HS-27A (cell line): Measurements from ENCODE around the gene KCNIP1.
"Not testable (repeated sequence)": the region's sequence is repeated elsewhere in the genome, so short reads cannot be mapped to it uniquely, and the experiment has no call there.

Experiments
- DNase-seq: peaks from one replicate; pipeline ENCODE4 v3.0.0-alpha.2; 2012; ENCODE audit warnings: low read depth, missing footprints

Gene KCNIP1

DNA sequence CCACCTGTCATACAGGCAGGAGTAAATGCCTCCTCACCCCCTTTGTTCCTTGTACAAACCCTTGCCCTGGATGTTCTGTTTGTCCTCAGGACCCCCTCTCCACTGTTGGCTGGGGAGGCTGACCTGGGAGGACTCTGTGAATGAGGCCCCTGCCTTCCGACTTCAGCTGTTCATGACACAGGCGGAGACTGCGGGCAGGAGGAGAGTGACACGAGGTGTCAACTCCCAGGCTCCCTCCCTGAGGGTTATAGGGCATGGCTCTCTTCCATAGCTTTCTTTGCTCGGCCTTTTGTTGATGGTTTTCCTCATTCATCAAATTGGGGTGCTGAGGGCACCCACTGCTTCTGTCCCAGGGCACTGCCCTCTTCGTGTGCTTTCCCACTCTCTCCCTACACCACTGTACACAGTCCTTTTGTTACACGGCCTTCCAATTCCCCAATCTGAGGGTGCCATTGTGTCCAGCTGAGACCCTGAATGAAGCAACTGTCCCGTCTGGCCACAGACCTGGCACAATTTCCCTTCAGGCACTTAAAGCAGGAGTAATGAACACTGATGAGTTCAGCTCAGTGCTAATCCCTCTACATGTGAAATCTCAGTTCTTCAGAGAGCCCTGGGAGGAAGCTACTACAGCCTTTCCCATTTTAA is 33.8 kb downstream of the KCNIP1 start:
- no peak for DNase-seq

DNA sequence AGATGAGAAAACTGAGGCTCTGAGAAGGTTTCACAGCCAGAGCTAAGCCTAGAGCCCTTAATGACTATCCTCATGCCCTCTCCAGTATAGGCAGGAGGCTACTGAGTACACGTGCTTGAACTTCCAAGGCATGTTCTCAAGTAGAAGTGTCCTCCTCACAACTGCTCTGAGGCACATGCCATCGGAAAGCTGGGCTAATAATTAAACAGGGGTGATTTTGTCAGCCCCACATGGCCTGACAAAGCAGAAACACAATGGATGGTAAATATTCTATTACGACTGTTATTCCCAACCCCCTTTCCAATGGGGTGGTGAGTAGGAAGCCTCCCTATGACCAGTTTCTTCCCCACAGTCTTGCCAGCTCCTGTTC is 34.3 kb downstream of the KCNIP1 start:
- no peak for DNase-seq

DNA sequence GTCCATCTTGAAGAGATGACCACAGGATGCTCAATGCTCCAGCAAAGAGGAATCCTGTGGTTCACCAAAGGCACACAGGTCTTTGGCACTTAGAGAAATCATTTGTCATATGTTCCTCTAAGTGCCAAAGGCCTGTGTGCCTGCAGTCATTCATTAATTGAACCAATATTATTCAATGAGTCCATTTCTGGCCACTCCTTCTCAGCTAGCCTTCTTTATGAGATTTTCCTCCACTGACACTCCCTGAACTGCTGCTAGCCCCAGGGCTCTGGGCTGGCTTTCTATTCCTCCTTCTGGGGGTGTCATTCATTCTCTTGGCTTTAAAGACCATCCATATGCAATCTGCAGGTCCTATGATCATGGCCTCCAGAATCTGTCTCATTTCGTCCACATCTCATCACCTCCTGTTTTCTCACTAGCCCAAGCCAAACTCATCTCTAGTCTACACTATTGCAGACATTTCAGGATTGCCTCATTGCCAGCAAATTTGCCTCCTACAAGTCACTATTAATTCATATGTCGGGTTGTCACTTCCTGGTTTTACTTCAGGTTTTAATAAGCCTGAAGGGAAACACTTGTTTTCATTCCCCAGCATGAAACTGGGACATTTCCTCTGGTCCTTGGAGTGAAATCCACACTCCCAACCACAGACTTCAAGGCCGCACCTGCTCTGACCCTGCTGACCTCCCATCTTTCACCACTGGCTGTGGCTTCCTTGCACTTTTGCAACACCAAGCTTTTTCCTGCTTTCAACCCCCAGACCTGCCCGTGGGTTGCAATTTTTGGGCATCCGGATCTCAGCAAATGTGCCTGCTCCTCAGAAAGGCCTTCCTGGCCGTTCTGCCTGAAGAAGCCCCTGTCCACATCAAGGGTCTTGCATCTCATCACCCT is 35.1 kb downstream of the KCNIP1 start:
- no peak for DNase-seq

DNA sequence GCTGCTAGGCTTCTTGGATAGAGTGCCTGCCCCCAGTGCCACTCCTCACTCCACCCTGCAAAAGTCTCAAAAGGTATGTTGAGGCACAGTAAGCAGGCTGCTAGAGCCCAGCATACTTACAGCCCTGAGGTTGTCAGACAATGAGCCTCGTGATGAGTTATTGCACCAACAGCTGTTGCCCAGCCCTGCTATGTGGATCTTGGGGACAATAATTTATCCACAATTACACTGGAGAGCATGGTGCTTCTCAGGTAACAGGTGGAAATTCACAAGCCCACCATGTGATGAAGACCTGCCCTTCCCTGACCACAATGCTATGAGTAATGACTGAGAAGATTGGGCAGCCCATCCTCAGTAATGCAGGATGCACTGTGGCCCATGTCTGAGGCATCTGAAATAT is 36.5 kb downstream of the KCNIP1 start:
- no peak for DNase-seq

DNA sequence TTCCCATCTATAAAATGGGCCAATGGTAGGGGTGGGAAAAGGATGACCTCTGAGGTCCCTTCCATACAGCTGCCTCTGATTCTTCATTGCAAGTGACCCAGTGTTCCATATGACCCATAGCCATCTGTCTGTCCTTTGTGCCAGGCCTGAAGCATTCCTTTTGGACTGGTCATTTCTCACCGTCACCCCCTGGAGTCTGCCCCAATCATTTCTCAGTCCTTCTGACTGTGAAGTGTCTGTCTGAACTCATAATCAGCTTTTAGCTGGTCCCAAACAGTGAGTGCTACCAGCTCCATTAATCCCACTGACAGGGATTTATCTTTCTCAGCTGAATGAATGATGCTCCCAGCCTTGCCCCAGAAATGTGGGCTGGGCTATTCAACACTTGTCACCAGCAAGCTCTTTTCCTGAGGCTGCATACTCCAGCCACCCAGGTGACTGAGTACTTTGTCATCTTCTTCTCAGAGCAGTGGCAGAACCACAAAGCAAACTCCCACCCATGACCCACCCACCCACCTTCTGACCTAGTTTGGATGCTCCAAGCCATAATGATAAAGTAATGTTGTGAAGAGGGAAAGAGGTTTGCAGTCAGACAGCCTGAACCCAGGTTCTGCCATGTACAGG is 37.4 kb downstream of the KCNIP1 start:
- no peak for DNase-seq

DNA sequence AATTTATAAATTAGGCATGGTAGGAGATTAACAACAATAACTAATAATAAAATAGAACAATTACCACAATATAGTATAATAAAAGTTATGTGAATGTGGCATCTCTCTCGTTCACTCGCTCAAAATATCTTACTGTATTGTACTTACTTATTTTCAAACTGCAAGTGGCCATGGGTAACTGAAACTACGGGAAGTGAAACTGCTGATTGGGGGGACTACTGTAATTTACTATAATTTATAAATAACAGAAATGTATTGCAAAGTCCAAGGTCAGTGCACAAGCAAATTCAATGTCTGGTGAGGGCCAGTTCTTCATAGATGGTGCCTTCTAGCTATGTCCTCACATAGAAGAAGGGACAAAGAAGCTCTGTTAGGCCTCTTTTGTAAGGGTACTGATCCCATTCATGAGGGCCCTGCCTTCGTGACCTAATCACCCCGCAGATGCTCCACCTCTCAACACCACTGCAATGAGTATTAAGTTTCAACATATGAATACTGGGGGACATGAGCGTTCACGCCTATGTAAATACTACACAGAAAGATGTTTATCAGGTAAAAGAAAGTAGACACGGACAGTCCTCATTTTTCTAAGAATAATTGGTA is 39.0 kb downstream of the KCNIP1 start:
- no peak for DNase-seq

DNA sequence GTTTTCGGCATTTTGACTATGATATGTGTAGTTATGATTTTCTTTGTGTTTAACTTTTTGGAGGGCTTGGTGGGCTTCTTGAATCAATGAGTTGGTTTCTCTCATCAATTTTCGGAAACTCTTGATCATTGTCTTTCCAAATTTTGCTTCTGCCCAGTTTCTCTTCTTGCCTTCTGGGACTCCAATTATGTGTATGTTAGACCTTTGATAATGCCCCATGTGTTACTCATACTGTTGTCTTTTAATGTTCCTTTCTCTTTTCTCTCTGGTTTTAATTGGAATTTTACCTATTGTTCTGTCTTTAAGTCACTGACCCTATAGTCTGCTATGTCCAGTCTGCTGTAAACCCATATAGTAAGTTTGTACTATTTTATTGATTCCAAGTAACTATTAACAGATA is 41.5 kb downstream of the KCNIP1 start:
- no peak for DNase-seq

DNA sequence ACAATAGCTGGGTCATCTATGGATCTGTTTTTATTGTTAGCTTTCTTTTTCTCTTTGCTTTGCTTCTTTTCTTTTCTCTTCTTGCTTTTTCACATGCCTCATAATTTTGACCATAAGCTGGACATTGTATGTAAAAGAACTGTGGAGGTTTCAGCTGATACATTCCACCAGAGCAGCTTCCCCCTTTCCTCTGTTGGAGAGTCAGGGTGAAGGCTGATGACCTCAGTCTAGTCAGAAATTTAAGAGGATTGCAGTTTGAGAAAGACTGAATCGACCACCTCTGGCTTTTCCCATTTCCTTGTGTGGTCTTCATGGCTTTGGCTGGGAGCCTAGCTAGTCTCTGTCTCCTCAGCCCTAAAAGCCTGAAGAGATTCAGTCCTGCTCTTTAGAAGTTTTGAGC is 42.0 kb downstream of the KCNIP1 start:
- no peak for DNase-seq

DNA sequence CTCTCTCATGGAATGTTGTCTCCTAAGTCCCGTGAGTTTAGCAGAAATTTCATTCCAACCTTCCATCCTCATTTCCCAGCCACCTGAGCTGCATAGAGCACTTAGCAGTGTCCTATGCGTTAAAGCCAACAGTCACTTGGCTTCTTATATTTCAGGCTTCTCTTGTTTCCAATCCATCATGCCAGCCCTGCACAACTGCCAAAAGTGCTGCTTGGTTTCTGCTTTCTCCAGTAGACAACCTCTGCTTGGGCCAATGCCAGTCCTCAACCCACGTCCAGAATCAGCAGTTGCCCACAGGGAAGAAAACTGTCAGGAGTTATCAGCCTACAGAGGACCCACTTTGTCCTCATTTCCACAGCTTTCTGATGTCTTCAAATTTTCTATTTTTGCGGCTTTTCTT is 42.5 kb downstream of the KCNIP1 start:
- DNase-seq = no peak

DNA sequence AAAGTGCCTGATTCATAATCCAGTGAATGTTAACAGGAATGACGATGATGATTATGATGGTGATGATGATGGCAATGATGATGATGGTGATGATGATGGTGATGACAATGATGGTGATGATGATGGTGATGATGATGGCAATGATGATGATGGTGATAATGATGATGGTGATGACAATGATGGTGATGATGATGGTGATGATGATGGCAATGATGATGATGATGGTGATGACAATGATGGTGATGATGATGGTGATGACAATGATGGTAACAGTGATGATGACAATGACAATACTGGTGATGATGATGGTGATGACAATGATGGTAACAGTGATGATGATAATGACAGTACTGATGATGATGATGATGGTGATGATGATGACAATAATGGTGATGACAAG is 46.6 kb downstream of the KCNIP1 start:
- DNase-seq = not testable (repeated sequence)

DNA sequence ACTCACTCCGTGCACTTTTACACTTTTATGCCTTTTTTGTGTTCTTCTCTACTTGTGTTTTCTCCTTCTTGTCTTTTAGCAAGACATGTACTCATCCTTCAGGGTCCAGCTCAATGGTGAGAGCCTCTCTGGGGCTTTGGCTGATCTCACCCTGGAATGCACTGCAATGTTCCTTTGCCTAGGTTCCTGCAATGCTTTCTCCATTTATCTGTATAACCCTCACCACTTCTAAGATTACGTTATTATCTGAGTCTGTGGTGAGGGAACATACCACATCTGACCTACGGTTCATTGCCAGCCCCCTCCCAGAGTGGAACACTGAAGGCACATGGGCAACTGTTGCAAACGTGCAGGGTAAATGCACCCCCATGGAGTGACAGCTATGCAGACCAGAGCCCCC is 47.3 kb downstream of the KCNIP1 start:
- no peak for DNase-seq

DNA sequence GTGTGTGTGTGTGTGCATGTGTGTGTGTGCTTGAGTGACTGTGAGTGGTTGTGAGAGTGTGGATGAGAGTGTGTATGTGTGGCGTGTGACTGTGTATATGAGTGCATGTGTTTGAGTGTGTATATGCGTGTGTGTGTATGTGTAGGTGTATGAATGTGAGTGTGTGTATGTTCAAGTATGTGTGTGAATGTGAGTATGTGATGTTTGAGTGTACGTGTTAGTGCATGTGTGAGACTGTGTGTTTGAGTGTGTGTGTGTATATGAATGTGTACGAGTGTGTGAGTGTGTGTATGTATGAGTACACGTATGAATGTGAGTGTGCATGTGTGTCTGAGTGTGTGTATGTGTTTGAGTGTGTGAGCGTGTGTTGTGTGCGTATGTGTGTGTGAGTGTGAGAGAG is 47.8 kb downstream of the KCNIP1 start:
- no peak for DNase-seq

DNA sequence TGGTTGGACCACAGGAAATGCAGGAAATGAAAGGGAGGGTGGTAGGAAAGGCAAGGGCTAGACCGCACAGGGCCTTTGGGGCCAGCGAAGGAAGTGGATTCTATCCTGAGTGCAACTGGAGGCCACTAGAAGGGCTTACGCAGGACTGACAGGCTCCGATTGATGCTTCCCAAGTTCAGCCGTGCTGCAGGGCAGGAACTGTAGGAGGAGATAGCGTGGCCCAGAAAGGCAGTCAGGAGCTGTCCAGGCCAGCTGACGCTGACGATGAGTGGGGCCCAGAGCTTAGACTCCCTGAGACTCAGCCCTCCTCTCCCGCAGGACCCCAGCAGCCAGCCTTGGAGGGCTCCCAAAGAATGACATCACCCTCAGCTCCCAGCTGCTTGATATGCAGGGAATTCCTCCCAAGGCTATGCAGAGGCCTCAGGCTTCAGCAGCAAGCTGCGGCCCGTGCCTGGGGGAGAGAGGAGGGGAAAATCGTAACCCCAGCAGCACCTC is 48.8 kb downstream of the KCNIP1 start:
- no peak for DNase-seq

DNA sequence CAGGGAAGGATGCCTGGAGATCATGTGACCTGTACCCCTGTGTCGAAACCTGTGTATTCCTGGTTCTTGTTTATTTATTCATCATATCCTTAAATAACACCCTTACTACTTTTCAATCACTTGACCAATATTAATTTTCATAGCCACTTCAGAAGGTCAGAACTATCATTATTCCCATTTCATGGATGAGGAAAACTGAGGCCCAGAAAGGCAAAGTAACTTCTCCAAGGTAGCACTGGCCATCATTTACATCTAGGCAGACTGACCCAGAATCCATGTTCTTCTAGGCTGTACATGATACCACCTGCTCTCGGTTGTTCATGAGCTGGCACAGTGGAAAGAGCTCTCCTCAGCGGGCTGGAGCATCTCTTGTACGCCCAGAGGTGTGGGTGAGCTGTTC is 49.4 kb downstream of the KCNIP1 start:
- DNase-seq = no peak

DNA sequence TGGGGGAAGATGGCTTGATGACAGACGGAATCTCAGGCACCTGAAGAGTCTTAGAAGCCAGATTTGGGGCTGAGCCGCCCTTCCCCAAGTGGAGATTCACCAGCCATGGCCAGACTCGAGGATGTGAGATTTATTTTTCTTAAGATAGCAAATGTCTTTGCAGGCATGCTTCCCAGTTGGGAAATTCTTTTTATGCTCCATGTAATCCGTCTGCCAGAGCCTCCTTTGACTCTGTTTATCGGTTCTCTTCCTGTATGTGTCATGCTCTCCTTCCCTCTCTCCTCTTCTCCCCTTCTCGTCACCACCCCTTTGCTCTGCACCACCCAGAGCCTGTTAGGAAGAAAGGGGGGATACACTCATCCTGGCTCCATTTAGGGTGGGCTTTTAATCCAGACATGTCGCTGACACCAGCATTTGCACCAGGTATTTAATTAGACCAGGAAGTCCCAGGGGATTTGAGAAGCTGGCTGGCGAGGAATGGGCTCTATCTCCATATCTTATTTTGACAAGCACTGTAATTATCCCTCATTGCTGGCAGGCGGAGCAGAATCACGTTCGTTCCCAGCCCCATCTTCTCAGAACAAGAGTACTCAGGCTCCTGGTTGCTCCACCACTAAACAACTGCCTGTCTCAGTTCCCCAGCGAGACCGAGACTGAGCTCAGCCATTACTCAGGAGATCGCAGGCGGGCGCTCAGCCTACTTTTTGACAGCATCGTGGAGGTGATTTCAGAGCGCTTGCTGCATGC is 50.9 kb downstream of the KCNIP1 start:
- no peak for DNase-seq

DNA sequence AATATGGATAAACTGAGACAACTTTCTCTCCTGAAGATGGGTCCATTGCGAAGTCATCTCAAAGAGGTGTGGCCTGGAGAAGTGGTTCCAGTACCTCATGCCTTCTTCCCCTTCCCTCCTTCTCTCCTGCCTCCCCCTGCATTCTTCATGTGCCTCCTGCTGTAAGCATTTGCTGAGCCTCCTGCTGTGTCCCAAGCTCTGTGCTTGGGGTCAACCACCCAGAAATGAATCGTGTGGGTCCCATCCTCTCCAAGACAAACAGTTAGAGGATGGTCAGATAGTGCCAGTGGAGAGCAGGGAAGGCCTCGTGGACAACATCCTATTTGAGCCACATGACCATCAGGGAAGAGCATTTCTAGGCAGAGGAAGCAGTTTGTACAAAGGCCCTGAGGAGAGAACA is 53.5 kb downstream of the KCNIP1 start:
- no peak for DNase-seq

DNA sequence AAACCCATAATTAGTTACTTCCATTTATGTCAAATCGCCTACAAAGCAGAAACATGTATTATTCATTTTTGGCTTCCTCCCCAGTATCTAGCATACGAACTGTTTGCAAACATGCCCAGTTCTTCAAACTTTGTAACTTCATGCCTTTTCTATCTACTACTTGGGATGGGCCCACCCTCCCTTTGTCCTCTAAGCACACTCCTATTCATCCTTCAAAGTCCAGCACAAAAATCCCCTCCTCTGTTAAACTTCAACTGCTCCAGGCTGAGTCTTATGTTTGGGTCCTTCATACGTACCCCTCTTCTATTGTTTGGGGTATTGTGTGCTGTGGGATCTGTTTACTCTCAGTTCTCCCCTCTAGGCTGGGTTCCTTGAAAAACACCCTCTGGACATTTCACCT is 55.5 kb downstream of the KCNIP1 start:
- no peak for DNase-seq

DNA sequence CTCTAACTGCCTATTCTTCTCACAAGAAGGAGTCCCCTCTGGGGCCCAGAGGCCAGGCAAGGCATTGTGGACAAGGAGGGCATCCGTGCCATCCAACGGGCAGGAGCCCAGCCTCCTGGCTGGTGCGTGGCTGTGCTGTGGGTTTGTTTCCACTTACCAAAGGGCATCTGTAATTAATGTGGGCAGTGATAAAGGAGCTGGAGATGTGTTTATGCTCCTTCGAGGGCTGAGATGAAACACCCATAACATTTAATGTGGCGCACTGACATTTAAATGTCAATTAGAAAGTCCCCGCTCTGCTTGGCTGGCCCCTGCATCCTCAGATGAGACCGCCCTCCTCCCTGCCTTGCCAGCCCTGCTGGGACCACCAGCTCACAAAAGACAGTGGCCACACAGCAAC is 57.1 kb downstream of the KCNIP1 start:
- DNase-seq = no peak

DNA sequence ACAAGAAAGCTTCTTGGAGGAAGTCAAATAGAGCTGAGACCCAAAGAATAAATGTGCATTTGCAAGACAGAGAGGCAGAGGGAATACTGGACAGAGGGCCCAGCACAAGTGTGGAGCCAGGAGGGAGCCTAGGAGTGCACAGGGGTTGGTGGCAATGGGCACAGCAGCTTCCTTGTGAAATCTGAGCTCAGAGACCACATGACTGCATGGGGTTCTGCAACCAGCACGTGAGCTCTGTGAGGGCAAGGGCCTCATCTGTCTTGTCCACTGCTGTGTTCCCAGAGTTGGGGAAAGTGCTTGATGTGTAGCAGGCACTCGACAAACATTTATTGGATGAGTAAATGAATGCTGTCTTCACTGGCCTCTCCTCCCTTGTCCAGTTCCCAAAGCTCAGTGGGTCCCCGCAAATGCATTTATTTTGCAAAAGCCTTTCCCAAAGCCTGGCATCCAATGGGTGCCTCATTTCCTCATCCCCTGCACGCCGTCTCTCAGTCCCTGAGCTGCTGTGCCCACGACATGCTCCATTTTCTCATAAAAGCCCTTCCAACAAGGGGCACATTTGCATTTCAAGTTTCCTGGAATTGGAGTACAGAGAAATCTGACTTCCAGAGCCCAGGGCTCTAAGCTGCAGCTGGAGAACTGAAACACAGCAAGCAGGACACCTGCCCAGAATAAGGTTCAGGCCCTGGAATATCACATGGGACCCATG is 58.5 kb downstream of the KCNIP1 start:
- no peak for DNase-seq

DNA sequence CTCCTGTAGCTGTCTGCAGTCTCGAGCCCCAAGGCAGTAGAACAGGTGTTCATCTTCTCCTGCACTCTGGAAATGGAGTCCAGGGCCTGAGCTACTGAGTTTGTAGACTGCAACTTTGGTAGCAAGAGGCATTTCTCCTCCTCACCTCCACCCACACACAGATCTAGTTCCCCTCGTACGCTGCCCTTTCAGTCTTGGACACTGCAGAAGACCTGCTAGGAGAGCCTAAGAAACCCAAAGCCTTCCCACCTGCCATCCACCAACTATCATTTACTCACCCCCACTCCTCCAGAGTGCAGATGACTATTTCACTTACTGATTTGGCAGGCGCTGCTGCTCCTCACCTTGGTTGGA is 59.0 kb downstream of the KCNIP1 start:
- no peak for DNase-seq

DNA sequence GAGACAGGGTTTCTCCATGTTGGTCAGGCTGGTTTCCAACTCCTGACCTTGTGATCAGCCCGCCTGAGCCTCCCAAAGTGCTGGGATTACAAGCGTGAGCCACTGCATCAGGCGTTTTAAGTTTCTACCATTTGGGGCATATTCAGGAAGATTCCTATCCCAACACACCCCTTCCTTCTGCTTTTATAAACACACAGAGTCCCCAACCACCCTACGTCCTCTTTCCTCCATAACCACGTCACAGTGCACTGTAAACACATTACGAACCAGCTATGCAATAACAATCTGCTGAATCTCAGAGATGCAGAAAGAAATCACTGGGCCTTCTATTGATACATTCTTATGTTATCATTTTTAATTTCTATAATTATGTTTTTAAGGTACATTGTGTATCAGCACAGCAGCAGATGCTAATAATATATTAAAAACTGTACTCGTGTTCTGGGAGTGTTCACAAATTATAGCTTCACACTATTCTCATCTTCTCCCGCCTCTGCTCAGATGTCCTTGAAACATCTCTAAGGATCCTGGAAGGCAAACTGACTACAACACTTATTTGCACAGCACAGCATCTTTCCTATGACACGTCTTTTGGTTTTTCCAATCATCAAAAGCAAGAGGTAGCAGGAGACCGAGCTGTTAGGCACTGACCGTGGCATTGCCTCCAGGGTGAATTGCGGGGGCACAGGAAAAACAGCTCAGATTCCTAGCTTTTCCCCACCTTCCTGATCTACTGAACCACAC is 60.2 kb downstream of the KCNIP1 start:
- DNase-seq = no peak
